SK-N-SH treated with all-trans-retinoic acid at 6 μM for 48 hours (cell line): Measurements from ENCODE around the gene TM7SF2.

ENCODE experiments used
- ATAC-seq: fragments of 200-7000 bp; cut with Tn5 transposase; 3 replicates; pipeline ENCODE4 v1.9.1; 2020; ENCODE audit warnings: mild to moderate bottlenecking, moderate library complexity
- ARNTL ChIP-seq: fragments of 450-650 bp; formaldehyde crosslinking; IDR thresholded peaks from 2 replicates; pipeline ENCODE4 v1.5.0; 2020; ENCODE audit warnings: low read depth, mild to moderate bottlenecking, moderate library complexity, borderline replicate concordance
- BACH2 ChIP-seq: fragments of 250-450 bp; sonication (Bioruptor Pico); IDR thresholded peaks from 2 replicates; pipeline ENCODE4 v1.9.0; 2021; ENCODE audit warnings: mild to moderate bottlenecking, borderline replicate concordance
- CREB5 ChIP-seq: fragments of 250-450 bp; sonication (Bioruptor Pico); IDR thresholded peaks from 2 replicates; pipeline ENCODE4 v1.5.1; 2020; ENCODE audit warnings: low read depth, mild to moderate bottlenecking, moderate library complexity
- CSDC2 ChIP-seq: fragments of 250-450 bp; sonication (Bioruptor Pico); IDR thresholded peaks from 2 replicates; pipeline ENCODE4 v1.5.0; 2020; ENCODE audit warnings: mild to moderate bottlenecking, moderate library complexity
- CSRNP3 ChIP-seq: fragments of 250-450 bp; sonication (Bioruptor Pico); IDR thresholded peaks from 2 replicates; pipeline ENCODE4 v1.5.1; 2021; ENCODE audit warnings: mild to moderate bottlenecking, moderate library complexity
- ISL1 ChIP-seq: fragments of 250-450 bp; sonication (Bioruptor Pico); IDR thresholded peaks from 2 replicates; pipeline ENCODE4 v2.1.2; 2022; ENCODE audit warnings: mild to moderate bottlenecking, moderate library complexity
- OSR1 ChIP-seq: fragments of 250-450 bp; sonication (Bioruptor Pico); IDR thresholded peaks from 2 replicates; pipeline ENCODE4 v1.8.0; 2022; ENCODE audit warnings: moderate library complexity, mild to moderate bottlenecking, inconsistent platforms
- POU6F1 ChIP-seq: fragments of 250-450 bp; sonication (Bioruptor Pico); IDR thresholded peaks from 2 replicates; pipeline ENCODE4 v1.8.0; 2021; ENCODE audit warnings: low read depth, mild to moderate bottlenecking, moderate library complexity, borderline replicate concordance
- RARB ChIP-seq: fragments of 250-450 bp; sonication (Bioruptor Pico); IDR thresholded peaks from 2 replicates; pipeline ENCODE4 v1.8.0; 2021; ENCODE audit warnings: mild to moderate bottlenecking, moderate library complexity
- SNAI2 ChIP-seq: fragments of 250-450 bp; sonication (Bioruptor Pico); IDR thresholded peaks from 2 replicates; pipeline ENCODE4 v1.5.0; 2020; ENCODE audit warnings: mild to moderate bottlenecking, moderate library complexity
- TCF4 ChIP-seq: fragments of 250-450 bp; sonication (Bioruptor Pico); IDR thresholded peaks from 2 replicates; pipeline ENCODE4 v1.8.0; 2021; ENCODE audit warnings: mild to moderate bottlenecking, moderate library complexity, borderline replicate concordance
- ZC3H10 ChIP-seq: fragments of 250-450 bp; sonication (Bioruptor Pico); IDR thresholded peaks from 2 replicates; pipeline ENCODE4 v1.5.1; 2021; ENCODE audit warnings: mild to moderate bottlenecking, moderate library complexity
- ZFP3 ChIP-seq: fragments of 250-450 bp; sonication (Bioruptor Pico); IDR thresholded peaks from 2 replicates; pipeline ENCODE4 v1.5.0; 2020; ENCODE audit warnings: mild to moderate bottlenecking, moderate library complexity
- ZFP30 ChIP-seq: fragments of 450-650 bp; formaldehyde crosslinking; IDR thresholded peaks from 2 replicates; pipeline ENCODE4 v1.5.0; 2022; ENCODE audit warnings: mild to moderate bottlenecking, moderate library complexity
- ZNF565 ChIP-seq: fragments of 450-650 bp; formaldehyde crosslinking; conservative IDR thresholded peaks from 2 replicates; pipeline ENCODE4 v1.5.0; 2020; ENCODE audit warnings: low read depth, mild to moderate bottlenecking, moderate library complexity
- TF ChIP-seq, protein P1 (sequence below): fragments of 250-450 bp; sonication (Bioruptor Pico); IDR thresholded peaks from 2 replicates; pipeline ENCODE4 v1.5.0; 2020; ENCODE audit warnings: mild to moderate bottlenecking, moderate library complexity
- TF ChIP-seq, protein P2 (sequence below): fragments of 250-450 bp; sonication (Bioruptor Pico); IDR thresholded peaks from 2 replicates; pipeline ENCODE4 v1.8.0; 2020; ENCODE audit warnings: mild to moderate bottlenecking, moderate library complexity, borderline replicate concordance

Gene TM7SF2

GRCh38 chr11:65125197-65126056 lies 13.8 kb downstream of the TM7SF2 start:
- ATAC-seq, result no peak
- TF ChIP-seq SNAI2, result no peak
- TF ChIP-seq CSDC2, result no peak
- no peak for TF ChIP-seq ZFP30 (CRISPR knock-in tag)
- no peak for TF ChIP-seq TCF4 (CRISPR knock-in tag)
- no peak for TF ChIP-seq RARB (CRISPR knock-in tag)
- TF ChIP-seq ZFP3 (CRISPR knock-in tag), result no peak
- TF ChIP-seq ZNF565 (CRISPR knock-in tag), result no peak
- no peak for TF ChIP-seq ISL1 (CRISPR knock-in tag)
- TF ChIP-seq, protein P1, sequence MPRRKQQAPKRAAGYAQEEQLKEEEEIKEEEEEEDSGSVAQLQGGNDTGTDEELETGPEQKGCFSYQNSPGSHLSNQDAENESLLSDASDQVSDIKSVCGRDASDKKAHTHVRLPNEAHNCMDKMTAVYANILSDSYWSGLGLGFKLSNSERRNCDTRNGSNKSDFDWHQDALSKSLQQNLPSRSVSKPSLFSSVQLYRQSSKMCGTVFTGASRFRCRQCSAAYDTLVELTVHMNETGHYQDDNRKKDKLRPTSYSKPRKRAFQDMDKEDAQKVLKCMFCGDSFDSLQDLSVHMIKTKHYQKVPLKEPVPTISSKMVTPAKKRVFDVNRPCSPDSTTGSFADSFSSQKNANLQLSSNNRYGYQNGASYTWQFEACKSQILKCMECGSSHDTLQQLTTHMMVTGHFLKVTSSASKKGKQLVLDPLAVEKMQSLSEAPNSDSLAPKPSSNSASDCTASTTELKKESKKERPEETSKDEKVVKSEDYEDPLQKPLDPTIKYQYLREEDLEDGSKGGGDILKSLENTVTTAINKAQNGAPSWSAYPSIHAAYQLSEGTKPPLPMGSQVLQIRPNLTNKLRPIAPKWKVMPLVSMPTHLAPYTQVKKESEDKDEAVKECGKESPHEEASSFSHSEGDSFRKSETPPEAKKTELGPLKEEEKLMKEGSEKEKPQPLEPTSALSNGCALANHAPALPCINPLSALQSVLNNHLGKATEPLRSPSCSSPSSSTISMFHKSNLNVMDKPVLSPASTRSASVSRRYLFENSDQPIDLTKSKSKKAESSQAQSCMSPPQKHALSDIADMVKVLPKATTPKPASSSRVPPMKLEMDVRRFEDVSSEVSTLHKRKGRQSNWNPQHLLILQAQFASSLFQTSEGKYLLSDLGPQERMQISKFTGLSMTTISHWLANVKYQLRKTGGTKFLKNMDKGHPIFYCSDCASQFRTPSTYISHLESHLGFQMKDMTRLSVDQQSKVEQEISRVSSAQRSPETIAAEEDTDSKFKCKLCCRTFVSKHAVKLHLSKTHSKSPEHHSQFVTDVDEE (CRISPR knock-in tag), result no peak
- TF ChIP-seq CREB5, result no peak
- no peak for TF ChIP-seq ZC3H10 (CRISPR knock-in tag)
- TF ChIP-seq, protein P2, sequence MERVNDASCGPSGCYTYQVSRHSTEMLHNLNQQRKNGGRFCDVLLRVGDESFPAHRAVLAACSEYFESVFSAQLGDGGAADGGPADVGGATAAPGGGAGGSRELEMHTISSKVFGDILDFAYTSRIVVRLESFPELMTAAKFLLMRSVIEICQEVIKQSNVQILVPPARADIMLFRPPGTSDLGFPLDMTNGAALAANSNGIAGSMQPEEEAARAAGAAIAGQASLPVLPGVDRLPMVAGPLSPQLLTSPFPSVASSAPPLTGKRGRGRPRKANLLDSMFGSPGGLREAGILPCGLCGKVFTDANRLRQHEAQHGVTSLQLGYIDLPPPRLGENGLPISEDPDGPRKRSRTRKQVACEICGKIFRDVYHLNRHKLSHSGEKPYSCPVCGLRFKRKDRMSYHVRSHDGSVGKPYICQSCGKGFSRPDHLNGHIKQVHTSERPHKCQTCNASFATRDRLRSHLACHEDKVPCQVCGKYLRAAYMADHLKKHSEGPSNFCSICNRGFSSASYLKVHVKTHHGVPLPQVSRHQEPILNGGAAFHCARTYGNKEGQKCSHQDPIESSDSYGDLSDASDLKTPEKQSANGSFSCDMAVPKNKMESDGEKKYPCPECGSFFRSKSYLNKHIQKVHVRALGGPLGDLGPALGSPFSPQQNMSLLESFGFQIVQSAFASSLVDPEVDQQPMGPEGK (CRISPR knock-in tag), result no peak
- no peak for TF ChIP-seq OSR1 (CRISPR knock-in tag)
- TF ChIP-seq ARNTL, result no peak
- no peak for TF ChIP-seq CSRNP3 (CRISPR knock-in tag)
- no peak for TF ChIP-seq POU6F1 (CRISPR knock-in tag)
- no peak for TF ChIP-seq BACH2

DNA sequence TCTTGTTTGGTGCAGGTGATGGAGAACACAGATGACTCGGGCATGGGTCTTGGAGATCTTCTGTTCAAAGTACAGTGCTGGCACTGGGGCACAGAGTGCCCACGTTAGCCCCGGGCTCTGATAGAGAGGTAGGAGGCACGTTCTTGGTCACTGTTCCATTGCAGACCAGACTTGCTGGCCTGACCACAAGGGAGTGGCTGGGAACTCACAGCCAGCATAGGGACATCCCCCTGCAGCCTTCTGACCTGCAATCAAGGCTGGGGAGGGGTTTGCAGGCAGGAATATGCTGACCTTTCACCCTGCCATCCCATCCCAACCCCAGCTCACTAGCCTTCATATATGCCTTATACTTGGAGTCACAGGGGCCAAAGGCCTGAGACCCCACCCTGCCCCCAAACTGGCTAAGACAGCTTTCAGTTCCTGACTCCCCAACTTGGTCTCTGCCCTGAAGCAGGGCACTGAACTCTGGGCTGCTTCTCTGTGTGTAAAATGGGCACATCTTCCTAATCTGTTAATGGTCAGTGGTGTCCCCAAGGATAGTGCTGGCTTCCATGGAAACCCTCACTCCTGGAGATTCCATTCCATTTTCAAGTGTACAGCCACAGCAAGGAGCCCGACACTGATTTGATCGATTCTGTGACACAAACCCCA lies 15.1 kb downstream of the TM7SF2 start:
- ATAC-seq, result no peak
- TF ChIP-seq, protein P1 (CRISPR knock-in tag), result no peak
